HG03571 (cell line): ENCODE data around the gene DYDC2.
"Not testable (repeated sequence)": the region's sequence is repeated elsewhere in the genome, so short reads cannot be mapped to it uniquely, and the experiment has no call there.

Source experiments
- ATAC-seq: cut with Tn5 transposase; IDR thresholded peaks from one replicate; pipeline ENCODE4 v1.9.1; 2021; ENCODE audit not compliant: unreplicated experiment

Gene DYDC2

DNA sequence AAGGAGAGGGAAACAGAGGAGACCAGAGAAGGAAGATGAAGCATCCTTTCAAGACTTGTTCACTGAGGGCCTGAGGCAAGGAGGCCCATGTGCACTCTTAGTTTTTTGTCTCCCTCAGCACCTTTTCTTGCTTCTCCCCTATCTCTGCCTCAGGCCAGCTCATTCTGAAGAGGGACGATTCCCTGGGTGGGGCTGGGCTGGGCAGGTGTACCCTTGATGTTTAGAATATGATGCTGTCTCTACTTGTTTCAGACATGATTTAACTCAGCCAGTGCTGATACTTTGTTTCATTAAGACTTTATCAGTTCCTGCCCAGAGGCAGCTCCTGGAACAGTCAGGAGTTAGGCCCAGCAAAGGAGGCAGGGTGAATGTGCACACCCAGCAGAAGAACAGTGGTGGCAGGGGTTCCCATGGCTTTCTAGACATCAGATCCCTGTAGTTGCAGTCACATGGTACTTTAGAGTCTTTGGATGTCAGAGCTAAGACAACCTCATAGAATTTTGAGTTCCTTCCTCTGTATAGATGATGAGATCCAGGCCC, 55.2 kb downstream of the DYDC2 start:
- ATAC-seq: no peak

DNA sequence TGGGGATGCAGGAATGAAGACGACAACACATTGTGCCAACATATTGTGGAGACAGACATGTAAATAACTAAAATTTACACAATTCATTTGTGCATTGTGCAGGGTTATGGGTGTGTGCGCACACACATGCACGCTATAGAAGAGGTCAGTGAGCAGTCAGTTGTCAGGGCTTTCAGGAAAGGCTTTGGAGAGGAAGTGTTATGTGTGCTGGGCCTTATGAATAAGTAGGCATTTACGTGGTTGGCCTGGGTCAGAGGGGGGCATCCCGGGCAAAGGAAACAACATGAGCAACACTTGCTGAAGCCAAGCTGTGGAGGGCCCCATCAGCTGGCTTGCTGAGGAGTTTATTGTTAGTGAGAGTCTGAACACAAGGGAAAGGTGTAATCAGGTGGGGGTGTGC, 55.9 kb downstream of the DYDC2 start:
- ATAC-seq: no peak

- no peak for ATAC-seq
These were observed 56.9 kb downstream of the DYDC2 start for GRCh38 chr10:80413271-80413996.

GRCh38 chr10:80414142-80414895, 57.7 kb downstream of the DYDC2 start:
- no peak for ATAC-seq

DNA sequence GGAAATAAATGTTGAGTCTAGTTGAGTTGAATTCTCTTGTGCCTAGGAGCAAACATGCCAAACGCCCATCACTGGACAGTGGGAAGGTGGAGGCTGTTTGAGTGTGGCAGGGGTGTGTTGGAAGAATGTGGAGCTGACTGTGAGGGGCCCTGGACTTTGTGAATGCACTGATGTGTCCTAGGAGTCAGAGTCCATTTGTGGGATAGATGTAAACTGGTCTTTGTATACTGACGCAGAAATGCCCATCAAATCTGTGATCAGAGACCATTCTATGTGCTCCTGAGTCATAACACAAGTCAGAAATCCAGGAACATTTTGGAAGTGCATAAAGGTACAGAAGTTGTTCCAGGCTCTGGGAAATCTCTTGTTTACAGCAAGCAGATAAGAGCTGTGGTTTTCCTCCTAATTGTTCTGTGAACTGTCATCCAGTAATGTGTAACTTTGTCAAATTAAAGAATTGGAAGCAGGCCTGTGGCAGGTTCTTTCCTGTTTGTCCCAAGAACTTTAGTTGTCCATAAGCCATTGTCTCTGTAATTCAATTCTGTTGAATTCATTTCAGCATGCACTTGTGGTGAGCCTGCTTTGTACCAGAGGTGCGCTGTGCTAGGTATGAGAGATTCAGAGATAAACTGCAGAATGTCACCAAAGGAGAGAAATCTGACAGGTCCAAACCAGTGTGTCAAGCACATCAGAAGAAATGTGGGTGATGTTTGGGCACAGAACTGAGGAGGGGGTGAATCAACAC, 59.3 kb downstream of the DYDC2 start:
- ATAC-seq: no peak

DNA sequence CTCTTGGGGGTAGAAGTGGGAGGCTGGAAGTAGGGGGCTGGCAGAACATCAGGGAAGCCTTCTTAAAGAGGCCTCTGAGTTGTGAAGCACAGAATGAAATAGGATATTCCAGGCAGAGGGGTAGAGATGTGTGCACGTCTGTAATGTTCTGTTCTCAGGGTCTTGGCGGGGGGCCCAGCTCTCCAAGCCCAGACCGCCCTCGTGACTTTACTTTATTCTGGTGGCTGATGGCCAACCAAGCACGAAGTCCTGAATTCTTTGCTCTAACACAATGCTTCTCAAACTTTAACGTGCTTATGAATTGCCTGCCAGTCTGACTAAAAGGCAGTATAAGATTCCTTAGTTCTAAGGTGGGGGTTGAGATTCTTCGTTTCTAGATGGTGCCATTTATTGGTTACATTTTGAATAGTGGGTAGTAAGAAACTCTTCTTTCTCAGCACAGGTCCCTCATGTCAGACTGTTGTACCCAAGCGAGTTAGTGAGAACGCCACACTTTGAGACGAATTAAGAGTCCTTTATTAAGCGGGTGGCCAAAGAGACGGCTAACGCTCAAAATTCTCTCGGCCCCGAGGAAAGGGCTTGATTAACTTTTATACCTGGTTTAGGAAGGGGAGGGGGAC, 60.0 kb downstream of the DYDC2 start:
- ATAC-seq: no peak

DNA sequence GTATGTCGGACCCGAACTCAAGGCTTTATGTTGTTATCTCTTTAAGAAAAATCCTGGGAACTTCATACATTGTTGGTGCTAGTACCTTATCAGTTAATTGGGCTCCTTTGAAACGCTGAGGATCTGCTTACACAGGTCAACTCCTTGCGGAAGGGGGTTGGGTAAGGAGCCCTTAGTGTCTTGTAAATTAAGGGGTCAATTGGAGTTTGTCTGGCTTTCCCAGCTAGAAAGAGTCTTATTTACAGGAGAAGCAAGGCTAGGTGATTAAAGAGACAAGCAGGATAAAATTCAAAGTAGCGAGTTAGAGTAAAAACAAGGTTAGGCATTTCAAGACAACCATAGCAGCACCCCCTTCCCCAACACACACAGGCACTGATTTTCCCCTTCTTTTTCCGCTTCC, 60.7 kb downstream of the DYDC2 start:
- ATAC-seq: not testable (repeated sequence)
